Mammary epithelial cell (primary cell): ENCODE results near the gene CLSTN1.

Experiments used
- CTCF ChIP-seq, 2 donors: IDR thresholded peaks in 1 of 2; conservative IDR thresholded peaks in 1 of 2; 2 replicates each; pipeline ENCODE4 v1.5.1; 2011 to 2012; ENCODE audit warnings: inconsistent platforms in 2 of 2, low read length in 2 of 2, mild to moderate bottlenecking in 2 of 2, control low read depth in 1 of 2, low read depth in 1 of 2; ENCODE audit not compliant: insufficient read depth in 1 of 2; ENCODE audit errors: extremely low read depth in 1 of 2
- EZH2 ChIP-seq: IDR thresholded peaks from 2 replicates; pipeline ENCODE4 v1.6.1; 2012; ENCODE audit warnings: low read length, inconsistent platforms, borderline replicate concordance

- TF ChIP-seq EZH2 (no peak), CTCF (conservative IDR thresholded peaks at IDR 0.05 in 1 of 2, IDR thresholded peaks at IDR 0.05 in 1 of 2; ENCODE audit: extremely low read depth in 1 of 2, insufficient read depth in 1 of 2, low read depth in 1 of 2, low read length in 2 of 2) (no peak)
These were observed 26.8 kb upstream of the CLSTN1 start for GRCh38 chr1:9850442-9851162.
